Esophagus muscularis mucosa (tissue), 4 donors: Measurements from ENCODE around the gene AP3D1.

Experiments
- EP300 ChIP-seq: sonication (generic); formaldehyde crosslinking; IDR thresholded peaks from one replicate; pipeline ENCODE4 v1.6.1; 2017; ENCODE audit warnings: antibody characterized with exemption
- POLR2A ChIP-seq: fragments of 450-650 bp; IDR thresholded peaks from one replicate; pipeline ENCODE4 v1.6.1; 2017; ENCODE audit warnings: antibody characterized with exemption, moderate library complexity, mild to moderate bottlenecking, low read depth
- POLR2AphosphoS5 ChIP-seq, 2 donors: sonication (generic); formaldehyde crosslinking; IDR thresholded peaks; one replicate each; pipeline ENCODE4 v1.6.1; 2017; ENCODE audit warnings: antibody characterized with exemption in 2 of 2
- TF ChIP-seq, protein P1 (sequence below), 3 experiments: fragments of 200-600 bp in 2 of 3; fragments of 450-650 bp in 1 of 3; sonication (generic) in 2 of 3; IDR thresholded peaks; one replicate each; pipeline ENCODE4 v1.5.1; 2017 to 2019; ENCODE audit warnings: antibody characterized with exemption in 3 of 3, mild to moderate bottlenecking in 2 of 3, moderate library complexity in 1 of 3

DNA sequence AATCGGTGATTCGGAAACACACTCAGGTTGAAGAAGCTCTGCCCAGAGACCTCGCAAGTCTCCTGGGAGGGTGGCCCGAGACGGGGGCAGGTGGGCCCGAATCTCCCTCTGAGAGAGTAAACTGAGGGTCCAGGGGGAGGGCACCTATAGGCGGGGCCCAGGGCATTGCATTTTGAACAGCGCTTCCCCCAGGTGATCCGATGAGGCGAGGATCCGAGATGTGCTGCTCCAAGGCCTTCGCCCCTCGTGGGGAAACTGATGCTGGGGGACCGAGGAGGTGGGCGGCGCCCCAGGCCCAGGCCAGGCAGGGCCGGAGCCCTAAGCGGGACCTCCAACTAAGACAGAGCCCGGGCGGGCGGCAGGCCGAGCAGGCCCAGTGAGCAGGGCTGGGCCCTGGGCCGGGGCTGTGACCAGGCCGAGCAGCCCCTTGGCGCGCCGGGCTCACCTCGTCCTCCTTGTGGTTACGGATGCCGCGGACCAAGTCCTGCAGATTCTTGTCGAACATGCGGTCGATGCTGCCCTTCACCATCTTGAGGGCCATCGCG, 500 bp downstream of the AP3D1 start:
- TF ChIP-seq, protein P1, sequence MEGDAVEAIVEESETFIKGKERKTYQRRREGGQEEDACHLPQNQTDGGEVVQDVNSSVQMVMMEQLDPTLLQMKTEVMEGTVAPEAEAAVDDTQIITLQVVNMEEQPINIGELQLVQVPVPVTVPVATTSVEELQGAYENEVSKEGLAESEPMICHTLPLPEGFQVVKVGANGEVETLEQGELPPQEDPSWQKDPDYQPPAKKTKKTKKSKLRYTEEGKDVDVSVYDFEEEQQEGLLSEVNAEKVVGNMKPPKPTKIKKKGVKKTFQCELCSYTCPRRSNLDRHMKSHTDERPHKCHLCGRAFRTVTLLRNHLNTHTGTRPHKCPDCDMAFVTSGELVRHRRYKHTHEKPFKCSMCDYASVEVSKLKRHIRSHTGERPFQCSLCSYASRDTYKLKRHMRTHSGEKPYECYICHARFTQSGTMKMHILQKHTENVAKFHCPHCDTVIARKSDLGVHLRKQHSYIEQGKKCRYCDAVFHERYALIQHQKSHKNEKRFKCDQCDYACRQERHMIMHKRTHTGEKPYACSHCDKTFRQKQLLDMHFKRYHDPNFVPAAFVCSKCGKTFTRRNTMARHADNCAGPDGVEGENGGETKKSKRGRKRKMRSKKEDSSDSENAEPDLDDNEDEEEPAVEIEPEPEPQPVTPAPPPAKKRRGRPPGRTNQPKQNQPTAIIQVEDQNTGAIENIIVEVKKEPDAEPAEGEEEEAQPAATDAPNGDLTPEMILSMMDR (IDR thresholded peaks at IDR 0.05), result no peak
- TF ChIP-seq POLR2AphosphoS5 (IDR thresholded peaks at IDR 0.05) (no peak), POLR2A (no peak), EP300 (no peak)
